Measurements from ENCODE around the gene GPX2. TPM values are rescaled to one million over a fixed set of nuclear protein-coding genes. Genes with fewer than 3 reads are reported as not detected.

Gene GPX2
- total RNA-seq, 1 experiment from 2014 or later: not detected

DNA sequence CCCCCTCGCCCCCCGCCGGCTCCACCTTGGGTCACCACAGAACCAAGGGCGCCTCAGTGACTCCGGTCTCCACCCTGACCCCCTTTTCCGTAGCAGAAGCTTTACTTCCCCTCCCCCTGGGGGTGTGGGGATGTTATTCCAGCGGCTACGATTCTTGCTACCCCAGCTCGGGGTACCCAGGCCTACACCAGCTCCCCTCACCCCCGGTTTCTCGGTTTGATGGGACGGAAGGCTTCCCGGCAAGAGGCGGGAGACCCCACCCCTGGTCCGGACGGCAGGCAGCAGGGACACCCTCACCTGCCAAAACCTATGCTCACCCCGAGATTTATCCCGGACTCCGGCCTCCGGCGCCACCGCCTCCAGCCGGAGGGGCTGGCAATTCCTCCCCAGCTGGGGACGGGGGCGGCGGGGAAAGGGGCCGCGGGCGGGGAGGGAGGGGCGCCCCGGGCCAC, 29.0 kb upstream of the GPX2 start:
- Mint-ChIP-seq H3K9me3 (ENCODE audit: unreplicated experiment) (no peaks in the 10 kb centered on the region), H3K27ac (ENCODE audit: low read depth, unreplicated experiment) (no peak overlapping the region), H3K27me3 (ENCODE audit: insufficient read depth, unreplicated experiment) (no peaks in the 10 kb centered on the region), H3K36me3 (ENCODE audit: insufficient read depth, unreplicated experiment) (no peaks in the 10 kb centered on the region), H3K4me3 (ENCODE audit: unreplicated experiment) (peak overlapping the region; percentile 56), H3K4me1 (ENCODE audit: insufficient read depth, unreplicated experiment) (no peaks in the 10 kb centered on the region)
- BruUV-seq (replicated peaks): no TSS peak
- intact Hi-C loops (cut with micrococcal nuclease): no loop called here
- DNase-seq (ENCODE audit: unreplicated experiment): no peak
- TF ChIP-seq, protein P1, sequence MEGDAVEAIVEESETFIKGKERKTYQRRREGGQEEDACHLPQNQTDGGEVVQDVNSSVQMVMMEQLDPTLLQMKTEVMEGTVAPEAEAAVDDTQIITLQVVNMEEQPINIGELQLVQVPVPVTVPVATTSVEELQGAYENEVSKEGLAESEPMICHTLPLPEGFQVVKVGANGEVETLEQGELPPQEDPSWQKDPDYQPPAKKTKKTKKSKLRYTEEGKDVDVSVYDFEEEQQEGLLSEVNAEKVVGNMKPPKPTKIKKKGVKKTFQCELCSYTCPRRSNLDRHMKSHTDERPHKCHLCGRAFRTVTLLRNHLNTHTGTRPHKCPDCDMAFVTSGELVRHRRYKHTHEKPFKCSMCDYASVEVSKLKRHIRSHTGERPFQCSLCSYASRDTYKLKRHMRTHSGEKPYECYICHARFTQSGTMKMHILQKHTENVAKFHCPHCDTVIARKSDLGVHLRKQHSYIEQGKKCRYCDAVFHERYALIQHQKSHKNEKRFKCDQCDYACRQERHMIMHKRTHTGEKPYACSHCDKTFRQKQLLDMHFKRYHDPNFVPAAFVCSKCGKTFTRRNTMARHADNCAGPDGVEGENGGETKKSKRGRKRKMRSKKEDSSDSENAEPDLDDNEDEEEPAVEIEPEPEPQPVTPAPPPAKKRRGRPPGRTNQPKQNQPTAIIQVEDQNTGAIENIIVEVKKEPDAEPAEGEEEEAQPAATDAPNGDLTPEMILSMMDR (IDR thresholded peaks at IDR 0.05; ENCODE audit: unreplicated experiment): no peak
- POLR2A ChIA-PET: interaction anchor here (0.6 to 1.5 kb wide), 3 partner anchors 14 to 470 kb away, joined by 3 to 4 read pairs (median 4); no protein-coding TSS in a partner anchor
- CTCF ChIA-PET: interaction anchor here (0.6 to 1.8 kb wide), 4 partner anchors 9 to 23 kb away, joined by 3 to 7 read pairs (median 4); no protein-coding TSS in a partner anchor

DNA sequence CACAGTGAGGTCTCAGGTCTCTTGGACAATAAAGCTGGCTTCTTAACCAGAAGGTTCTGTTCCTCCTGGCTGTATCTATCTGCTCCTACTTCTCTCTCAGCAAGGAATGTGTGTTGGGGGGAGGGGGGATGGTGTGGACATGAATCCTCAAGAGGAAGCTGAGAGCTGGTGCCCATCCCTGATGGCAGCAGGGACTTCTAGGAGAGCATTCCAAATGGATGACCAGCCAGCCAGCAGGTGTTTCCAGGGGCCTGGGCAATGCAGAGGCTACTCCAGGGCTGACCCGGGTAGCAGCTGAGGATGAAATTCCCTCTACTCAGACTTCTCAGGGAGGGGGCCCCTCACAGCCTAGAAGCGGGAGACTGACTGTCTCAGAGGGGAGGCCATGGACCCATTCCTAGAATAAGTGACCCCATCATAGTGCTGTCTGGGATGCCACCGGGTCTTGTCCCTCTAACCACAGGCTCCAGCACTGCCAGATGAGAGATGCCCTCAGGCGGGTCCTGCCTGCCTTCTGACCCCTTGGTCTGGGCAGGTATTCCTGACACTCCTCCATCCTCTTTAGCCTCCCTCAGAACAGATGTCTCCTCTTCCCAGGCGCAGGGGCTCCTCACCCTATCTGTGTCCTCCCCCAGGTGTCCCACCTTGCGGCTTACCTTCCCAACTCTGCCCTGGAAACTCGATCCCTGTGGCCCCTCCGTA, 28.4 kb upstream of the GPX2 start:
- no TSS peak for BruUV-seq (replicated peaks)
- DNase-seq (ENCODE audit: unreplicated experiment): no peak
- ChIA-PET CTCF (interaction anchor here (0.6 to 1.8 kb wide), 7 partner anchors 10 to 1777 kb away, joined by 3 to 7 read pairs (median 4); no protein-coding TSS in a partner anchor), POLR2A (interaction anchor here (0.6 to 1.6 kb wide), 6 partner anchors 14 to 470 kb away, joined by 3 to 5 read pairs (median 4); partner anchors contain the start of gene MAX)
- intact Hi-C loops (cut with micrococcal nuclease): no loop called here
- Mint-ChIP-seq H3K27ac (ENCODE audit: low read depth, unreplicated experiment) (no peak overlapping the region), H3K9me3 (ENCODE audit: unreplicated experiment) (no peaks in the 10 kb centered on the region), H3K4me3 (ENCODE audit: unreplicated experiment) (peak overlapping the region; percentile 56), H3K4me1 (ENCODE audit: insufficient read depth, unreplicated experiment) (no peaks in the 10 kb centered on the region), H3K36me3 (ENCODE audit: insufficient read depth, unreplicated experiment) (no peaks in the 10 kb centered on the region), H3K27me3 (ENCODE audit: insufficient read depth, unreplicated experiment) (no peaks in the 10 kb centered on the region)
- TF ChIP-seq, protein P1 (IDR thresholded peaks at IDR 0.05; ENCODE audit: unreplicated experiment): no peak

- Mint-ChIP-seq H3K9me3 (ENCODE audit: unreplicated experiment) (no peaks in the 10 kb centered on the region), H3K4me3 (ENCODE audit: unreplicated experiment) (no peak overlapping the region), H3K27me3 (ENCODE audit: insufficient read depth, unreplicated experiment) (no peaks in the 10 kb centered on the region), H3K4me1 (ENCODE audit: insufficient read depth, unreplicated experiment) (no peaks in the 10 kb centered on the region), H3K27ac (ENCODE audit: low read depth, unreplicated experiment) (no peak overlapping the region), H3K36me3 (ENCODE audit: insufficient read depth, unreplicated experiment) (no peaks in the 10 kb centered on the region)
- CTCF ChIA-PET: interaction anchor here (0.7 to 1.8 kb wide), 3 partner anchors 12 to 1778 kb away, joined by 3 to 7 read pairs (median 5); no protein-coding TSS in a partner anchor
- no peak for DNase-seq (ENCODE audit: unreplicated experiment)
- TF ChIP-seq, protein P1 (IDR thresholded peaks at IDR 0.05; ENCODE audit: unreplicated experiment): no peak
- no TSS peak for BruUV-seq (replicated peaks)
- intact Hi-C loops (cut with micrococcal nuclease): no loop called here
- POLR2A ChIA-PET: interaction anchor here (1.0 to 1.6 kb wide), 3 partner anchors 13 to 133 kb away, joined by 3 to 5 read pairs (median 4); partner anchors contain the start of gene MAX
Observed at GRCh38 chr14:64970041-64970440, 27.5 kb upstream of the GPX2 start.

DNA sequence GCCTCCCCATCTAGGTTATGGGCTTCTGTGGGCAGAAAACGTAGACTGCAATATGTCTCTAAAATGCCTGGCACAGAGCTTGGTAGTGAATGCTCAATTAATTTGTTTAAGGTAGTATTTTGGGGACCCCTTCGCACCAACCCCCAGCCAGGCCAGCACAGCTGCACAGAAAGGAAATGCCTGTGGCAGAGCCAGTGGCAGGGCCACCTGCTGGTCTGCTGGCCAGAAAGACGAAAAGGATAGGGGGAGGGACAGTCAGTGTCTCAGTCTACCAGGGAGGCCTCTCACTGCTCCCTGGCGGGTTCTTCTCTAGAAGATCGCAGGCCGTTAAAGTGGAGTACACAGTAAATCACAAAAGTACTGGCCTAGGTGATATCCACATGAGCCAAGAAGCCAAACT, 26.1 kb upstream of the GPX2 start:
- Mint-ChIP-seq H3K27ac (ENCODE audit: low read depth, unreplicated experiment) (no peak overlapping the region), H3K36me3 (ENCODE audit: insufficient read depth, unreplicated experiment) (no peaks in the 10 kb centered on the region), H3K9me3 (ENCODE audit: unreplicated experiment) (no peaks in the 10 kb centered on the region), H3K4me1 (ENCODE audit: insufficient read depth, unreplicated experiment) (no peaks in the 10 kb centered on the region), H3K4me3 (ENCODE audit: unreplicated experiment) (no peak overlapping the region), H3K27me3 (ENCODE audit: insufficient read depth, unreplicated experiment) (no peaks in the 10 kb centered on the region)
- TF ChIP-seq, protein P1 (IDR thresholded peaks at IDR 0.05; ENCODE audit: unreplicated experiment): no peak
- ChIA-PET CTCF (interaction anchor here (0.5 to 0.7 kb wide), 3 partner anchors 10 to 1473 kb away, joined by 3 to 5 read pairs (median 3); no protein-coding TSS in a partner anchor), POLR2A (interaction anchor here (0.6 kb wide), 2 partner anchors 46 to 91 kb away, joined by 3 read pairs; no protein-coding TSS in a partner anchor)
- no TSS peak for BruUV-seq (replicated peaks)
- DNase-seq (ENCODE audit: unreplicated experiment): no peak
- intact Hi-C loops (cut with micrococcal nuclease): no loop called here
